Measurements from ENCODE around the gene FYN. TPM values are rescaled to one million over a fixed set of nuclear protein-coding genes. Genes with fewer than 3 reads are reported as not detected.

FYN gene
- total and polyA plus RNA-seq, 4 donors: 11.2 to 28.3 (median 19.7) TPM

DNA sequence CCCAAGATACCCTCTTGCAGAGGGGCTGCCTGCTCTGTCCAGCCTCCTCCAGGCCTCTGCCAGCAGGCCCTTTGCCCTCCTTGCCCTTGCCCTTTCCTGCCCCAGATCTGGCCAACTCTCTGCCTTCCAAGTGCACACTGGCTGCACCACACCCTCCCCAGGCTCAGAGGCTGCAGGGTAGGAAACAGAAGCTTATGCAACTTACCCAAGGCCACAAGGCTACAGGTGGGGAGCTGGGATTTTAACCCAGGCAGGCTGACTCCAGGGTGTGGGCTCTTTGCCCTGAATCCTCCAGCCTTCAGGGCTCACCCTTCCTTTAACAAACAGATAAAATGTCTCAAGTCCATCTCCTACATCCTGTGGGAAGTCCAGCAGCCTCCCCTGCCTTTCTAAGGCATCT, 253.1 kb downstream of the FYN start (continued):
- TF ChIP-seq, protein P1, sequence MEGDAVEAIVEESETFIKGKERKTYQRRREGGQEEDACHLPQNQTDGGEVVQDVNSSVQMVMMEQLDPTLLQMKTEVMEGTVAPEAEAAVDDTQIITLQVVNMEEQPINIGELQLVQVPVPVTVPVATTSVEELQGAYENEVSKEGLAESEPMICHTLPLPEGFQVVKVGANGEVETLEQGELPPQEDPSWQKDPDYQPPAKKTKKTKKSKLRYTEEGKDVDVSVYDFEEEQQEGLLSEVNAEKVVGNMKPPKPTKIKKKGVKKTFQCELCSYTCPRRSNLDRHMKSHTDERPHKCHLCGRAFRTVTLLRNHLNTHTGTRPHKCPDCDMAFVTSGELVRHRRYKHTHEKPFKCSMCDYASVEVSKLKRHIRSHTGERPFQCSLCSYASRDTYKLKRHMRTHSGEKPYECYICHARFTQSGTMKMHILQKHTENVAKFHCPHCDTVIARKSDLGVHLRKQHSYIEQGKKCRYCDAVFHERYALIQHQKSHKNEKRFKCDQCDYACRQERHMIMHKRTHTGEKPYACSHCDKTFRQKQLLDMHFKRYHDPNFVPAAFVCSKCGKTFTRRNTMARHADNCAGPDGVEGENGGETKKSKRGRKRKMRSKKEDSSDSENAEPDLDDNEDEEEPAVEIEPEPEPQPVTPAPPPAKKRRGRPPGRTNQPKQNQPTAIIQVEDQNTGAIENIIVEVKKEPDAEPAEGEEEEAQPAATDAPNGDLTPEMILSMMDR (IDR thresholded peaks at IDR 0.05; ENCODE audit: low read depth, low read length, missing input control): no peak

DNA sequence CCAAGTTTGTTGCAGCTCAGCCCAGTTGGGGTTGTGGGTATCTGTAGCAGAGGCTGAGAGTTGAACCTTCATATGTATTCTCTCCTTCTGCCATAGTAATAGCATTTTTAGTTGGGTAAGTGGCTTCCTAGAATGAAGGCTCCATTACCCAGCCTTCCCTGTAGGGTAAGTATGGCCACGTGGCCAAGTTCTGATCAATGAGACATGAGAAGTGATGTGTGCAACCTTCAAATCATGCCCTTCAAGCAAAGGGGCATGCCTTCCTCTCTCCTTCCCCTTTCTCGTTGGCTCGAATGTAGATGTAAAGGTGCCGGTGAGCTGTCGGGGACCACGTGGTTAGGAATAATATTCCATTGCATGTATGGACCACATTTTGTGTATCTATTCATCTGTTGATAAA, 254.8 kb downstream of the FYN start:
- Histone ChIP-seq H3K27me3 (ENCODE audit: control insufficient read depth in 4 of 4, insufficient read depth in 4 of 4, low read length in 3 of 4) (no peaks in the 10 kb centered on the region), H3K4me1 (ENCODE audit: control insufficient read depth in 4 of 4, insufficient read depth in 4 of 4, low read length in 3 of 4) (no peaks in the 10 kb centered on the region), H3K9ac (ENCODE audit: low read depth in 1 of 2, low read length in 2 of 2) (no peak overlapping the region), H3K36me3 (ENCODE audit: control insufficient read depth in 4 of 4, insufficient read depth in 3 of 4, low read depth in 1 of 4, low read length in 3 of 4) (no peaks in the 10 kb centered on the region), H3K27ac (ENCODE audit: low read depth in 1 of 2, low read length in 2 of 2) (no peak overlapping the region), H3K4me3 (ENCODE audit: low read depth in 1 of 3, low read length in 3 of 3) (no peak overlapping the region), H3K9me3 (ENCODE audit: control insufficient read depth in 4 of 4, low read length in 3 of 4) (no peaks in the 10 kb centered on the region)
- 92% methylated on average over 6 of the region's 6 CpGs for WGBS
- DNase-seq (ENCODE audit: low spot score): no peak
- TF ChIP-seq FOXA2 (IDR thresholded peaks at IDR 0.05): no peak
- TF ChIP-seq TAF1 (conservative IDR thresholded peaks at IDR 0.05): no peak
- no peak for TF ChIP-seq FOXA1 (IDR thresholded peaks at IDR 0.05)
- TF ChIP-seq, protein P2, sequence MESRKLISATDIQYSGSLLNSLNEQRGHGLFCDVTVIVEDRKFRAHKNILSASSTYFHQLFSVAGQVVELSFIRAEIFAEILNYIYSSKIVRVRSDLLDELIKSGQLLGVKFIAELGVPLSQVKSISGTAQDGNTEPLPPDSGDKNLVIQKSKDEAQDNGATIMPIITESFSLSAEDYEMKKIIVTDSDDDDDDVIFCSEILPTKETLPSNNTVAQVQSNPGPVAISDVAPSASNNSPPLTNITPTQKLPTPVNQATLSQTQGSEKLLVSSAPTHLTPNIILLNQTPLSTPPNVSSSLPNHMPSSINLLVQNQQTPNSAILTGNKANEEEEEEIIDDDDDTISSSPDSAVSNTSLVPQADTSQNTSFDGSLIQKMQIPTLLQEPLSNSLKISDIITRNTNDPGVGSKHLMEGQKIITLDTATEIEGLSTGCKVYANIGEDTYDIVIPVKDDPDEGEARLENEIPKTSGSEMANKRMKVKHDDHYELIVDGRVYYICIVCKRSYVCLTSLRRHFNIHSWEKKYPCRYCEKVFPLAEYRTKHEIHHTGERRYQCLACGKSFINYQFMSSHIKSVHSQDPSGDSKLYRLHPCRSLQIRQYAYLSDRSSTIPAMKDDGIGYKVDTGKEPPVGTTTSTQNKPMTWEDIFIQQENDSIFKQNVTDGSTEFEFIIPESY (IDR thresholded peaks at IDR 0.05): no peak
- TF ChIP-seq HNF4A (conservative IDR thresholded peaks at IDR 0.05): no peak
- TF ChIP-seq SP1 (IDR thresholded peaks at IDR 0.05): no peak
- TF ChIP-seq NR2F2 (IDR thresholded peaks at IDR 0.05): no peak
- no peak for TF ChIP-seq GABPA (IDR thresholded peaks at IDR 0.05 in 1 of 2, conservative IDR thresholded peaks at IDR 0.05 in 1 of 2)
- TF ChIP-seq EGR1 (IDR thresholded peaks at IDR 0.05; ENCODE audit: low read depth in 2 of 2): no peak
- TF ChIP-seq, protein P3, sequence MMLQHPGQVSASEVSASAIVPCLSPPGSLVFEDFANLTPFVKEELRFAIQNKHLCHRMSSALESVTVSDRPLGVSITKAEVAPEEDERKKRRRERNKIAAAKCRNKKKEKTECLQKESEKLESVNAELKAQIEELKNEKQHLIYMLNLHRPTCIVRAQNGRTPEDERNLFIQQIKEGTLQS (IDR thresholded peaks at IDR 0.05): no peak

DNA sequence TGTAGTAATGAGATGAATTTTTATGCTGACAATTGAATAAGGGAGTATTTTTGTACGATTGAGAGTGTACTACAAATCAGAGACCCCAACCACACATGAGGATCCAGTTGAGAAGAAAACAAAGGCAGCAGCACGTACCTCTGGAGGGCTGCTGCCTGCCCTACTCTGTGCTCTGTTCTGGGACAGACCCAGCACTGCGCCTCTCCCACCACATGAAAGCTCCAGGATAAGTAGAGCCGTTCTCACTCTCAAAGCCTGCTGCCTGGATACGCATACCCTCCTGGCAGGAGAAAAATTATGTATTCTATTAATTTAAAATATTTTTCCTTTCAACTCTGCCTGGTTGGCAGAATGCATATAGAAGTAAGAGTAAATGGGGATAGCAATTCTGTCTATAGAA, 256.1 kb downstream of the FYN start:
- no peaks in the 10 kb centered on the region for H3K9me3 ChIP-seq (ENCODE audit: control insufficient read depth in 4 of 4, low read length in 3 of 4)
- H3K27ac ChIP-seq (ENCODE audit: low read depth in 1 of 2, low read length in 2 of 2): no peak overlapping the region
- WGBS: 89% methylated on average over 5 of the region's 5 CpGs
- DNase-seq (ENCODE audit: low spot score): no peak
- no peak overlapping the region for H3K9ac ChIP-seq (ENCODE audit: low read depth in 1 of 2, low read length in 2 of 2)
- no peaks in the 10 kb centered on the region for H3K4me1 ChIP-seq (ENCODE audit: control insufficient read depth in 4 of 4, insufficient read depth in 4 of 4, low read length in 3 of 4)
- H3K27me3 ChIP-seq (ENCODE audit: control insufficient read depth in 4 of 4, insufficient read depth in 4 of 4, low read length in 3 of 4): no peaks in the 10 kb centered on the region
- H3K4me3 ChIP-seq (ENCODE audit: low read depth in 1 of 3, low read length in 3 of 3): no peak overlapping the region
- H3K36me3 ChIP-seq (ENCODE audit: control insufficient read depth in 4 of 4, insufficient read depth in 3 of 4, low read depth in 1 of 4, low read length in 3 of 4): no peaks in the 10 kb centered on the region
- no peak for TF ChIP-seq JUND (IDR thresholded peaks at IDR 0.05)
- no peak for TF ChIP-seq TAF1 (conservative IDR thresholded peaks at IDR 0.05)
- TF ChIP-seq, protein P3 (IDR thresholded peaks at IDR 0.05): no peak
- no peak for TF ChIP-seq YY1 (IDR thresholded peaks at IDR 0.05)
